Measurements from ENCODE around the gene PPP1CA.
A peak's percentile ranks its signal among the peaks of the same experiment; 100 is the strongest.

PPP1CA gene

DNA sequence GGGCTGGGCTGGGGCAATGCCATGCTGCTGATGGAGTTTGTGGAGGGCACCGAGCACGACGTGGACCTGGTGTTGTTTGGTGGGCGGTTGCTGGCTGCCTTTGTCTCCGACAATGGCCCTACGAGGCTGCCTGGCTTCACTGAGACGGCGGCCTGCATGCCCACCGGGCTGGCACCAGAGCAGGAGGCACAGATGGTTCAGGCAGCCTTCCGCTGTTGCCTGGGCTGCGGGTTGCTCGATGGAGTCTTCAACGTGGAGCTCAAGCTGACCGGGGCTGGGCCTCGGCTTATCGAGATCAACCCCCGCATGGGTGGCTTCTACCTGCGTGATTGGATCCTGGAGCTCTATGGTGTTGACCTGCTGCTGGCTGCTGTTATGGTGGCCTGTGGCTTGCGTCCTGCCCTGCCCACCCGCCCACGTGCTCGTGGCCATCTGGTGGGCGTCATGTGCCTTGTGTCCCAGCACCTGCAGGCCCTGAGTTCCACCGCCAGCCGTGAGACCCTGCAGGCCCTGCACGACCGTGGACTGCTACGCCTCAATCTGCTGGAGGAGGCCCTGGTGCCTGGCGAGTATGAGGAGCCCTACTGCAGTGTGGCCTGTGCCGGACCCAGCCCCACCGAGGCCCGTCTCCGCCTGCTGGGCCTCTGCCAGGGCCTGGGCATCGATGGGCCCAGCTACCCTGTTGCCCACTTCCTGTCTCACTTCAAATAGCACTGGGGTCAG is 22.4 kb upstream of the PPP1CA start:
- no peaks in the 10 kb centered on the region for H3K9me3 ChIP-seq (ENCODE audit: control insufficient read depth in 2 of 2, low read length in 2 of 2)
- H3K27ac ChIP-seq (ENCODE audit: low read depth in 2 of 2, low read length in 2 of 2): no peak overlapping the region
- no peaks in the 10 kb centered on the region for H3K27me3 ChIP-seq (ENCODE audit: control insufficient read depth in 2 of 2, insufficient read depth in 2 of 2, low read length in 2 of 2)
- H3K4me3 ChIP-seq (ENCODE audit: low read length in 2 of 2): no peak overlapping the region
- H3K9ac ChIP-seq (ENCODE audit: low read depth in 1 of 2, low read length in 2 of 2): no peak overlapping the region
- no peaks in the 10 kb centered on the region for H3K36me3 ChIP-seq (ENCODE audit: control insufficient read depth in 2 of 2, insufficient read depth in 2 of 2, low read length in 2 of 2)
- peaks cover 22 to 27% of the 10 kb centered on the region in 2 donors for H3K4me1 ChIP-seq (ENCODE audit: control insufficient read depth in 2 of 2, insufficient read depth in 2 of 2, low read length in 2 of 2)

- Histone ChIP-seq H3K27ac (ENCODE audit: low read depth in 2 of 2, low read length in 2 of 2) (no peak overlapping the region), H3K4me3 (ENCODE audit: low read length in 2 of 2) (no peak overlapping the region), H3K9ac (ENCODE audit: low read depth in 1 of 2, low read length in 2 of 2) (no peak overlapping the region), H3K27me3 (ENCODE audit: control insufficient read depth in 2 of 2, insufficient read depth in 2 of 2, low read length in 2 of 2) (no peaks in the 10 kb centered on the region), H3K4me1 (ENCODE audit: control insufficient read depth in 2 of 2, insufficient read depth in 2 of 2, low read length in 2 of 2) (peaks cover 17 to 22% of the 10 kb centered on the region in 2 donors), H3K9me3 (ENCODE audit: control insufficient read depth in 2 of 2, low read length in 2 of 2) (no peaks in the 10 kb centered on the region), H3K36me3 (ENCODE audit: control insufficient read depth in 2 of 2, insufficient read depth in 2 of 2, low read length in 2 of 2) (no peaks in the 10 kb centered on the region)
Observed at GRCh38 chr11:67423466-67423865, 21.8 kb upstream of the PPP1CA start.

GRCh38 chr11:67422891-67423290 is 21.2 kb upstream of the PPP1CA start:
- peaks cover 17 to 22% of the 10 kb centered on the region in 2 donors for H3K4me1 ChIP-seq (ENCODE audit: control insufficient read depth in 2 of 2, insufficient read depth in 2 of 2, low read length in 2 of 2)
- no peaks in the 10 kb centered on the region for H3K27me3 ChIP-seq (ENCODE audit: control insufficient read depth in 2 of 2, insufficient read depth in 2 of 2, low read length in 2 of 2)
- H3K9ac ChIP-seq (ENCODE audit: low read depth in 1 of 2, low read length in 2 of 2): no peak overlapping the region
- H3K27ac ChIP-seq (ENCODE audit: low read depth in 2 of 2, low read length in 2 of 2): no peak overlapping the region
- H3K36me3 ChIP-seq (ENCODE audit: control insufficient read depth in 2 of 2, insufficient read depth in 2 of 2, low read length in 2 of 2): no peaks in the 10 kb centered on the region
- H3K4me3 ChIP-seq (ENCODE audit: low read length in 2 of 2): no peak overlapping the region
- H3K9me3 ChIP-seq (ENCODE audit: control insufficient read depth in 2 of 2, low read length in 2 of 2): no peaks in the 10 kb centered on the region

DNA sequence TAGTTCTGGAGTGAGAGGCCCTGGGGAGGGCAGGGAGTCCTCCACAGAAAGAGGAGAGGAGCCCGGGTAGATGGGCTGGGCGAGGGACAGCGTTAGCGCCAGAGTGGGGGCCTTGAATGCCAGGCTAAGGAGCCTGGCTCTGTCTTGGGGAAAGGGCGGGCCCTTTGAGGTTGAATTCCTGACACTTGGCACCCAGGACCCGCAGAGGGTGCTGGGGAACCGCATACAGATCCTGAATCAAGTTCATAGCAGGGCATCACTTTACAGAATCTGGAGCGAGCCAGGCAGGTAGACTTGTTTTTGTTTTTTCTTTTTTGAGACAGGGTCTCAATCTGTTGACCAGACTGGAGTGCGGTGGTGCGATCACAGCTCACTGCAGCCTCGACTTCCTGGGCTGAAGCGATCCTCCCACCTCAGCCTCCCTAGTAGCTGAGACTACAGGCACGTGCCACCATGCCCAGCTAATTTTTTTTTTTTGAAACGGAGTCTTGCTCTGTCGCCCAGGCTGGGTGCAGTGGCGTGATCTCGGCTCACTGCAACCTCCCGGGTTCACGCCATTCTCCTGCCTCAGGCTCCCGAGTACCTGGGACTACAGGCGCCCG is 19.9 kb upstream of the PPP1CA start:
- Histone ChIP-seq H3K9ac (ENCODE audit: low read depth in 1 of 2, low read length in 2 of 2) (peak overlapping the region; percentile 26 to 54), H3K9me3 (ENCODE audit: control insufficient read depth in 2 of 2, low read length in 2 of 2) (no peaks in the 10 kb centered on the region), H3K36me3 (ENCODE audit: control insufficient read depth in 2 of 2, insufficient read depth in 2 of 2, low read length in 2 of 2) (no peaks in the 10 kb centered on the region), H3K27me3 (ENCODE audit: control insufficient read depth in 2 of 2, insufficient read depth in 2 of 2, low read length in 2 of 2) (no peaks in the 10 kb centered on the region), H3K4me1 (ENCODE audit: control insufficient read depth in 2 of 2, insufficient read depth in 2 of 2, low read length in 2 of 2) (peaks cover 12 to 18% of the 10 kb centered on the region in 2 donors), H3K4me3 (ENCODE audit: low read length in 2 of 2) (peak overlapping the region in 1 of 2 donors; percentile 38), H3K27ac (ENCODE audit: low read depth in 2 of 2, low read length in 2 of 2) (peak overlapping the region in 1 of 2 donors; percentile 95)

DNA sequence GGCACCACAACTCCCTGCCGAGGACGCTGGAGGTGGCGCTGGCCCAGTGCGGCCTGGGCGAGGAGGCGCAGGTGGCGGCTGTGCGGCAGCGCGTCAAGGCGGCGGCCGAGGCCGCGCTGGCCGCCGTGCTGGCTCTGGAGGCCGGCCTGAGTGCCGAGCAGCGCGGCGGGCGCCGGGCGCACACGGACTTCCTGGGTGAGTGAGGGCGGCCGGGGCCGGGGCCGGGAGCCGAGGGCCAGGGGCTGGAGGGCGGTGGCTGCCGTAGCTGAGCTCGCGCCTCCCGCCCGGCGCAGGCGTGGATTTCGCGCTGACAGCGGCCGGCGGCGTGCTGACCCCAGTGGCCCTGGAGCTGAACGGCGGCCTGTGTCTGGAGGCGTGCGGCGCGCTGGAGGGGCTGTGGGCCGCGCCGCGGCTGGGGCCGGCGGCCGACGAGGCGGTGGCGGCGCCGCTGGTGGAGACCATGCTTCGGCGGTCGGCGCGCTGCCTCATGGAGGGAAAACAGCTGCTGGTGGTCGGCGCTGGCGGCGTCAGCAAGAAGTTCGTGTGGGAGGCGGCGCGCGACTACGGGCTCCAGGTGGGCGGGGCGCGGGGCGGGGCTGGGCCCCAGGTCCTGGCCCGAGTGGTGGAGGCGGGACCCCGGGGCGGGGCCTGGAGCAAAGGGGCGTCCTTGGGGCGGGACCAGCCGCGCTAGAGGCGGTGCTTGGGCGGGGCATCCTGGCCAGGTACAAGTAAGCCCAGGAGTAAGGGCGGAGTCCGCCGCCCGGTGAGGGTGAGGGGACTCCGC is 19.2 kb upstream of the PPP1CA start:
- peak overlapping the region; percentile 94 to 95 for H3K27ac ChIP-seq (ENCODE audit: low read depth in 2 of 2, low read length in 2 of 2)
- no peaks in the 10 kb centered on the region for H3K9me3 ChIP-seq (ENCODE audit: control insufficient read depth in 2 of 2, low read length in 2 of 2)
- H3K4me3 ChIP-seq (ENCODE audit: low read length in 2 of 2): peak overlapping the region; percentile 55 to 78
- peak overlapping the region; percentile 60 to 84 for H3K9ac ChIP-seq (ENCODE audit: low read depth in 1 of 2, low read length in 2 of 2)
- no peaks in the 10 kb centered on the region for H3K36me3 ChIP-seq (ENCODE audit: control insufficient read depth in 2 of 2, insufficient read depth in 2 of 2, low read length in 2 of 2)
- peaks cover 12 to 18% of the 10 kb centered on the region in 2 donors for H3K4me1 ChIP-seq (ENCODE audit: control insufficient read depth in 2 of 2, insufficient read depth in 2 of 2, low read length in 2 of 2)
- no peaks in the 10 kb centered on the region for H3K27me3 ChIP-seq (ENCODE audit: control insufficient read depth in 2 of 2, insufficient read depth in 2 of 2, low read length in 2 of 2)

GRCh38 chr11:67420147-67420645 is 18.5 kb upstream of the PPP1CA start:
- peak overlapping the region; percentile 60 to 84 for H3K9ac ChIP-seq (ENCODE audit: low read depth in 1 of 2, low read length in 2 of 2)
- H3K27ac ChIP-seq (ENCODE audit: low read depth in 2 of 2, low read length in 2 of 2): peak overlapping the region; percentile 94 to 95
- peaks cover 14 to 18% of the 10 kb centered on the region in 2 donors for H3K4me1 ChIP-seq (ENCODE audit: control insufficient read depth in 2 of 2, insufficient read depth in 2 of 2, low read length in 2 of 2)
- H3K9me3 ChIP-seq (ENCODE audit: control insufficient read depth in 2 of 2, low read length in 2 of 2): no peaks in the 10 kb centered on the region
- H3K4me3 ChIP-seq (ENCODE audit: low read length in 2 of 2): peak overlapping the region; percentile 55 to 78
- H3K27me3 ChIP-seq (ENCODE audit: control insufficient read depth in 2 of 2, insufficient read depth in 2 of 2, low read length in 2 of 2): no peaks in the 10 kb centered on the region
- H3K36me3 ChIP-seq (ENCODE audit: control insufficient read depth in 2 of 2, insufficient read depth in 2 of 2, low read length in 2 of 2): no peaks in the 10 kb centered on the region

DNA sequence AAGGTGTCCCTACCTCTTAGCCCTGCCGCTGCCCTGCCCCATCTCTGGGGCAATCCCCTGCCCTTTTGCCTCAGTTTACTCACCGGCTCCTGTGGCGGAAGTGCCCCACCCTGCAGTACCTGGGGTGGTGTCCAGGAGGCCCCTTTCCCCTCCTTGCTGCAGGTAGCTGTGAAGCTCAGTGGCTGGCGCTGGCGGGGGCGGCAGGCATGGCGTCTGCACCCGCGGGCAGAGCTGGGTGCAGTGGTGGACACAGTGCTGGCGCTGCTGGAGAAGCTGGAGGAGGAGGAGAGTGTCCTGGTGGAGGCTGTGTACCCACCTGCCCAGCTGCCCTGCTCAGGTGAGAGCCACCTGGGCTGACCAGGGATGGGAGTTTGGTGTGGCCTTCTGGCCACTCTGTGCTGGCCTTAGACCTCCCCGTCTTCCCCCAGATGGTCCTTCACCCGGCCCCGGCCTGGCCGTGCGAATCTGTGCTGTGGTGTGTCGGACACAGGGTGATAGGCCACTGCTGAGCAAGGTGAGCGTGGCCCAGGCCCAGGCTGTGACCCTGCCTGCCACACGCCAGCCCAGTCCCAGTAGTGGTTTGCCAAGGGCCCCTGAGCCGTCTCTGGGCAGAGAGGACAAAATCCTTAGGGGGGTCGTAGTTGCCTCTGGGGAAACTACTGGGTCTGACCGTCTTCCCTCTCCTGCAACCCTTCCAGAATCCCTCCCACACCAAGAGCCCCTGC is 17.8 kb upstream of the PPP1CA start:
- Histone ChIP-seq H3K9ac (ENCODE audit: low read depth in 1 of 2, low read length in 2 of 2) (no peak overlapping the region), H3K4me3 (ENCODE audit: low read length in 2 of 2) (no peak overlapping the region), H3K36me3 (ENCODE audit: control insufficient read depth in 2 of 2, insufficient read depth in 2 of 2, low read length in 2 of 2) (no peaks in the 10 kb centered on the region), H3K9me3 (ENCODE audit: control insufficient read depth in 2 of 2, low read length in 2 of 2) (no peaks in the 10 kb centered on the region), H3K27me3 (ENCODE audit: control insufficient read depth in 2 of 2, insufficient read depth in 2 of 2, low read length in 2 of 2) (no peaks in the 10 kb centered on the region), H3K27ac (ENCODE audit: low read depth in 2 of 2, low read length in 2 of 2) (no peak overlapping the region), H3K4me1 (ENCODE audit: control insufficient read depth in 2 of 2, insufficient read depth in 2 of 2, low read length in 2 of 2) (peaks cover 17 to 21% of the 10 kb centered on the region in 2 donors)

GRCh38 chr11:67418476-67419281 is 17.0 kb upstream of the PPP1CA start:
- Histone ChIP-seq H3K27me3 (ENCODE audit: control insufficient read depth in 2 of 2, insufficient read depth in 2 of 2, low read length in 2 of 2) (no peaks in the 10 kb centered on the region), H3K4me1 (ENCODE audit: control insufficient read depth in 2 of 2, insufficient read depth in 2 of 2, low read length in 2 of 2) (peaks cover 17 to 21% of the 10 kb centered on the region in 2 donors), H3K4me3 (ENCODE audit: low read length in 2 of 2) (no peak overlapping the region), H3K27ac (ENCODE audit: low read depth in 2 of 2, low read length in 2 of 2) (no peak overlapping the region), H3K36me3 (ENCODE audit: control insufficient read depth in 2 of 2, insufficient read depth in 2 of 2, low read length in 2 of 2) (no peaks in the 10 kb centered on the region), H3K9ac (ENCODE audit: low read depth in 1 of 2, low read length in 2 of 2) (no peak overlapping the region), H3K9me3 (ENCODE audit: control insufficient read depth in 2 of 2, low read length in 2 of 2) (no peaks in the 10 kb centered on the region)

DNA sequence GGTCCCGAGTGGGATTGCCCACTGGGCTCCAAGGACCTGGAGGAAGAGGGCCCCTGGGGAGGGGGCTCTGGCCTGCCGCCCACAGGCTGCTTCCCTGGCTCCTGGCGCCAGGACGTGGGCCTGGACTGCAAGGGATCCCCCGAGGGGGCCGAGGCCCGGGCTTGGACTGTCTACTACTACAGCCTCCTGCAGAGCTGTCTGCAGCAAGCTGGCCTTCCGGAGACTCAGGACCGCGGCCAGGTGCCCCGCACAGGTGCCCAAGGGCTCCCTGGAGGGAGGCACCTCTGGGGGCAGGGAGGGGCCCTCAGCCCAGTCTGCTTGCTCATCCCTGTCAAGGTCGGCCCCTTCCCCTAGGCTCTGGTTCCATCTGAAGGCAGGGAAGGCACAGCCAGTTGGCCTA is 15.8 kb upstream of the PPP1CA start:
- H3K27ac ChIP-seq (ENCODE audit: low read depth in 2 of 2, low read length in 2 of 2): peak overlapping the region in 1 of 2 donors; percentile 16
- H3K4me3 ChIP-seq (ENCODE audit: low read length in 2 of 2): no peak overlapping the region
- peaks cover 0 to 6% of the 10 kb centered on the region in 2 donors for H3K27me3 ChIP-seq (ENCODE audit: control insufficient read depth in 2 of 2, insufficient read depth in 2 of 2, low read length in 2 of 2)
- no peaks in the 10 kb centered on the region for H3K9me3 ChIP-seq (ENCODE audit: control insufficient read depth in 2 of 2, low read length in 2 of 2)
- peaks cover 17 to 21% of the 10 kb centered on the region in 2 donors for H3K4me1 ChIP-seq (ENCODE audit: control insufficient read depth in 2 of 2, insufficient read depth in 2 of 2, low read length in 2 of 2)
- H3K36me3 ChIP-seq (ENCODE audit: control insufficient read depth in 2 of 2, insufficient read depth in 2 of 2, low read length in 2 of 2): no peaks in the 10 kb centered on the region
- H3K9ac ChIP-seq (ENCODE audit: low read depth in 1 of 2, low read length in 2 of 2): no peak overlapping the region
